Adrenal gland (tissue), 12 donors: ENCODE data around the gene MALRD1. TPM values are rescaled to one million over a fixed set of nuclear protein-coding genes. Genes with fewer than 3 reads are reported as not detected.

Source experiments
- DNase-seq, 7 donors: peaks; one replicate each; pipeline ENCODE4 v3.0.0-alpha.2; 2019 to 2020
- H3K27ac ChIP-seq, 5 donors: fragments of 200-600 bp; sonication (generic) in 4 of 5; 1 replicate in 3 of 5; 2 replicates in 2 of 5; pipeline versions ENCODE4 v1.5.1 to v1.8.0; 2016 to 2020; ENCODE audit warnings: mild to moderate bottlenecking in 1 of 5
- H3K27me3 ChIP-seq: fragments of 200-600 bp; 2 replicates; pipeline ENCODE4 v1.8.0; 2021
- H3K36me3 ChIP-seq, 2 donors: fragments of 200-600 bp; replicated peaks in 1 of 2; 1 replicate in 1 of 2; 2 replicates in 1 of 2; pipeline versions ENCODE4 v1.5.1 to v1.8.0; 2018 to 2022
- H3K4me1 ChIP-seq, 2 donors: fragments of 200-600 bp; replicated peaks in 1 of 2; 1 replicate in 1 of 2; 2 replicates in 1 of 2; pipeline versions ENCODE4 v1.5.1 to v1.8.0; 2018 to 2021
- H3K4me3 ChIP-seq, 4 donors: fragments of 200-600 bp; sonication (generic) in 3 of 4; one replicate each; pipeline ENCODE4 v1.5.1; 2016 to 2018
- H3K9me3 ChIP-seq, 3 donors: fragments of 200-600 bp; sonication (generic) in 1 of 3; replicated peaks in 1 of 3; 1 replicate in 2 of 3; 2 replicates in 1 of 3; pipeline versions ENCODE4 v1.5.1 to v1.8.0; 2016 to 2021
- CTCF ChIP-seq, 6 experiments: fragments of 450-650 bp in 4 of 6; fragments of 200-600 bp in 2 of 6; sonication (generic) in 1 of 6; IDR thresholded peaks; 1 replicate in 5 of 6; 2 replicates in 1 of 6; pipeline versions ENCODE4 v1.5.1 to v1.8.0; 2016 to 2021; ENCODE audit warnings: antibody characterized with exemption in 6 of 6, mild to moderate bottlenecking in 2 of 6, moderate library complexity in 1 of 6
- POLR2A ChIP-seq, 2 donors: fragments of 450-650 bp; IDR thresholded peaks; one replicate each; pipeline ENCODE4 v1.6.1; 2017; ENCODE audit warnings: antibody characterized with exemption in 2 of 2, mild to moderate bottlenecking in 2 of 2, moderate library complexity in 1 of 2
- WGBS, 4 donors: extraction: QIAGEN DNeasy Blood & Tissue Kit in 2 of 4; methylation state at CpG; one replicate each; pipeline versions ENCODE4 v1.1.5 to v1.1.7; 2013 to 2017; 5-methylcytosine and 5-hydroxymethylcytosine counted together
- intact Hi-C, 2 donors: fragments of 100-400 bp; cut with DNase I; formaldehyde crosslinking; loops; one replicate each; pipeline versions ENCODE4 v1.14.1 to v1.15.0; 2022 to 2023
- polyA plus RNA-seq, 3 donors: library from polyadenylated mRNA; stranded (reverse); fragments of 200-250 nt in 2 of 3; fragments of 350-450 nt in 1 of 3; fragmentation: Illumina TruSeq in 1 of 3; extraction: RNeasy Lipid Tissue Mini Kit (QIAGEN cat#74804) in 1 of 3; gene quantifications; one replicate each; pipeline ENCODE4 v1.2.3, GENCODE V29; 2013 to 2014
- total RNA-seq, 9 donors: library from RNA; depleted of rRNA in 4 of 9; stranded (reverse); fragments of >200 nt in 4 of 9; fragments of 120-200 nt in 1 of 9; fragmentation: NEBNext Ultra II Directional in 1 of 9; extraction: Animal tissue kit (Norgen Biotek cat#: 25700) in 1 of 9; gene quantifications; one replicate each; pipeline versions ENCODE4 v1.1.0 to v1.2.4, GENCODE V29; 2013 to 2023
- donor health status: healthy with polysubstance abuse.
- donor health status: Bipolar disorder and iron deficiency.
- donor health status: DM: yes; HTN: yes; CAD: no.
- donor health status: DM: no; HTN: no; CAD: no.
- donor health status: DM: no; HTN: no; CAD: no.
- donor health status: DM: yes; HTN: yes; CAD: no.

MALRD1 gene
- total and polyA plus RNA-seq, 12 donors = 0.48 to 6.2 (median 1.9) TPM

GRCh38 chr10:19710600-19710999, 662.0 kb downstream of the MALRD1 start:
- no peaks in the 10 kb centered on the region for H3K27me3 ChIP-seq
- TF ChIP-seq CTCF (IDR thresholded peaks at IDR 0.05) (no peak), POLR2A (IDR thresholded peaks at IDR 0.05) (no peak)

GRCh38 chr10:19713159-19713558, 664.6 kb downstream of the MALRD1 start:
- no peaks in the 10 kb centered on the region for H3K27me3 ChIP-seq
- intact Hi-C loops = no loop called here
- H3K36me3 ChIP-seq = no peaks in the 10 kb centered on the region
- H3K27ac ChIP-seq = no peak overlapping the region
- H3K4me3 ChIP-seq = no peak overlapping the region
- TF ChIP-seq CTCF (IDR thresholded peaks at IDR 0.05) (no peak), POLR2A (IDR thresholded peaks at IDR 0.05) (no peak)
- no peaks in the 10 kb centered on the region for H3K4me1 ChIP-seq
- DNase-seq = no peak
- no peaks in the 10 kb centered on the region for H3K9me3 ChIP-seq

More at GRCh38 chr10:19710600-19710999, 662.0 kb downstream of the MALRD1 start:
- no peaks in the 10 kb centered on the region for H3K4me1 ChIP-seq
- H3K27ac ChIP-seq = no peak overlapping the region
- no peaks in the 10 kb centered on the region for H3K9me3 ChIP-seq
- 74 to 88% (median 78%) methylated on average over 3 of the region's 3 CpGs for WGBS, 4 donors
- H3K36me3 ChIP-seq = no peaks in the 10 kb centered on the region
- intact Hi-C loops = no loop called here
- no peak overlapping the region for H3K4me3 ChIP-seq
- DNase-seq = no peak

GRCh38 chr10:19713800-19714525, 665.4 kb downstream of the MALRD1 start:
- intact Hi-C loops = no loop called here
- Histone ChIP-seq H3K4me1 (no peaks in the 10 kb centered on the region), H3K36me3 (no peaks in the 10 kb centered on the region), H3K9me3 (no peaks in the 10 kb centered on the region), H3K27ac (no peak overlapping the region), H3K4me3 (no peak overlapping the region), H3K27me3 (no peaks in the 10 kb centered on the region)
- DNase-seq = peak in 2 of 7 donors; percentile 16 to 19
- TF ChIP-seq CTCF (IDR thresholded peaks at IDR 0.05) (peak in 1 of 6 experiments; percentile 12), POLR2A (IDR thresholded peaks at IDR 0.05) (no peak)
- WGBS, 4 donors = 69 to 77% (median 75%) methylated on average over 15 to 18 of the region's 18 CpGs

- Histone ChIP-seq H3K27me3 (no peaks in the 10 kb centered on the region), H3K36me3 (no peaks in the 10 kb centered on the region), H3K9me3 (no peaks in the 10 kb centered on the region), H3K4me3 (no peak overlapping the region), H3K4me1 (peaks cover 0 to 4% of the 10 kb centered on the region in 2 donors), H3K27ac (no peak overlapping the region)
- no peak for DNase-seq
- TF ChIP-seq CTCF (IDR thresholded peaks at IDR 0.05) = no peak
- no peak for TF ChIP-seq POLR2A (IDR thresholded peaks at IDR 0.05)
- intact Hi-C loops = no loop called here
- 25 to 55% (median 50%) methylated on average over 3 of the region's 3 CpGs for WGBS, 4 donors
These were observed 670.7 kb downstream of the MALRD1 start for GRCh38 chr10:19719284-19719683.
